Ascending aorta (tissue), 2 donors: ENCODE data around the gene ASAP2. TPM values are rescaled to one million over a fixed set of nuclear protein-coding genes. Genes with fewer than 3 reads are reported as not detected.
A peak's percentile ranks its signal among the peaks of the same experiment; 100 is the strongest.

Experiments
- DNase-seq, 2 donors: peaks; one replicate each; pipeline ENCODE4 v3.0.0-alpha.2; 2019; ENCODE audit warnings: low spot score in 2 of 2
- H3K27ac ChIP-seq, 2 donors: fragments of 200-600 bp; sonication (generic); one replicate each; pipeline ENCODE4 v1.5.1; 2016 to 2017; ENCODE audit warnings: mild to moderate bottlenecking in 1 of 2
- H3K27me3 ChIP-seq: fragments of 200-600 bp; sonication (generic); one replicate; pipeline ENCODE4 v1.5.1; 2017
- H3K36me3 ChIP-seq, 2 donors: fragments of 200-600 bp; sonication (generic); one replicate each; pipeline ENCODE4 v1.5.1; 2016
- H3K4me1 ChIP-seq, 2 donors: fragments of 200-600 bp; sonication (generic); one replicate each; pipeline ENCODE4 v1.5.1; 2016 to 2017; ENCODE audit warnings: mild to moderate bottlenecking in 1 of 2
- H3K4me3 ChIP-seq, 2 donors: fragments of 200-600 bp; sonication (generic); one replicate each; pipeline ENCODE4 v1.5.1; 2016 to 2017; ENCODE audit warnings: mild to moderate bottlenecking in 1 of 2
- H3K9me3 ChIP-seq, 2 donors: fragments of 200-600 bp; sonication (generic); one replicate each; pipeline ENCODE4 v1.5.1; 2016
- intact Hi-C: fragments of 100-400 bp; cut with DNase I; formaldehyde crosslinking; loops from one replicate; pipeline ENCODE4 v1.15.1; 2023
- total RNA-seq: library from RNA; depleted of rRNA; stranded (reverse); fragments of >200 nt; gene quantifications from one replicate; pipeline ENCODE4 v1.1.0, GENCODE V29; 2016
- TF ChIP-seq, protein P1 (sequence below), 3 experiments: fragments of 200-600 bp in 2 of 3; fragments of 450-650 bp in 1 of 3; sonication (generic) in 2 of 3; IDR thresholded peaks; one replicate each; pipeline ENCODE4 v1.5.1; 2016 to 2019; ENCODE audit warnings: antibody characterized with exemption in 3 of 3, mild to moderate bottlenecking in 1 of 3, moderate library complexity in 1 of 3

Gene ASAP2
- total RNA-seq, 1 donor from 2014 or later = 56.9 TPM

DNA sequence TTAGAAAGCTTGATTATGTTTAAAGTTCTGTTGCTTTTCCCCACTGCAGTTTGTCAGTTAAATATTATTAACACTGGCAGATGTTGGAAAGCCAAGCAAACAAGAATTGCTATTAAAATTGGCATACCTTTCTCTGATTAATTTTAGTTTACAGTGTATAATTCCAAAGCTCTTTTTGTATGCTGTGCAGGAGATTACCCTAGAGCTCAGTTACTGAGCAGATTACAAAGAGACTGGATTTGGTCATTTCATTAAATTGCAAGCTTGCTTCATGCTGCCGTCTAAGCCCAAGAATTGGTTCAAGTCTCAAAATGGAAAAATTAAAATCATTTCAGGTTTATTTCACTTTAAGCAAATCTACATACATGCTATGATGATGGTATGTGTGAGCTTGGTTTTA lies 2.3 kb downstream of the ASAP2 start:
- Histone ChIP-seq H3K36me3 (no peaks in the 10 kb centered on the region), H3K27me3 (no peaks in the 10 kb centered on the region), H3K4me3 (peak overlapping the region; percentile 79 to 80), H3K4me1 (peaks cover 17 to 44% of the 10 kb centered on the region in 2 donors), H3K27ac (peak overlapping the region; percentile 93 to 98), H3K9me3 (no peaks in the 10 kb centered on the region)
- no peak for DNase-seq
- TF ChIP-seq, protein P1, sequence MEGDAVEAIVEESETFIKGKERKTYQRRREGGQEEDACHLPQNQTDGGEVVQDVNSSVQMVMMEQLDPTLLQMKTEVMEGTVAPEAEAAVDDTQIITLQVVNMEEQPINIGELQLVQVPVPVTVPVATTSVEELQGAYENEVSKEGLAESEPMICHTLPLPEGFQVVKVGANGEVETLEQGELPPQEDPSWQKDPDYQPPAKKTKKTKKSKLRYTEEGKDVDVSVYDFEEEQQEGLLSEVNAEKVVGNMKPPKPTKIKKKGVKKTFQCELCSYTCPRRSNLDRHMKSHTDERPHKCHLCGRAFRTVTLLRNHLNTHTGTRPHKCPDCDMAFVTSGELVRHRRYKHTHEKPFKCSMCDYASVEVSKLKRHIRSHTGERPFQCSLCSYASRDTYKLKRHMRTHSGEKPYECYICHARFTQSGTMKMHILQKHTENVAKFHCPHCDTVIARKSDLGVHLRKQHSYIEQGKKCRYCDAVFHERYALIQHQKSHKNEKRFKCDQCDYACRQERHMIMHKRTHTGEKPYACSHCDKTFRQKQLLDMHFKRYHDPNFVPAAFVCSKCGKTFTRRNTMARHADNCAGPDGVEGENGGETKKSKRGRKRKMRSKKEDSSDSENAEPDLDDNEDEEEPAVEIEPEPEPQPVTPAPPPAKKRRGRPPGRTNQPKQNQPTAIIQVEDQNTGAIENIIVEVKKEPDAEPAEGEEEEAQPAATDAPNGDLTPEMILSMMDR (IDR thresholded peaks at IDR 0.05) = no peak
- intact Hi-C loops = loop anchor here (5.0 kb wide), 4 partner anchors 47 to 213 kb away; partner anchors contain the start of genes CPSF3 and ITGB1BP1

DNA sequence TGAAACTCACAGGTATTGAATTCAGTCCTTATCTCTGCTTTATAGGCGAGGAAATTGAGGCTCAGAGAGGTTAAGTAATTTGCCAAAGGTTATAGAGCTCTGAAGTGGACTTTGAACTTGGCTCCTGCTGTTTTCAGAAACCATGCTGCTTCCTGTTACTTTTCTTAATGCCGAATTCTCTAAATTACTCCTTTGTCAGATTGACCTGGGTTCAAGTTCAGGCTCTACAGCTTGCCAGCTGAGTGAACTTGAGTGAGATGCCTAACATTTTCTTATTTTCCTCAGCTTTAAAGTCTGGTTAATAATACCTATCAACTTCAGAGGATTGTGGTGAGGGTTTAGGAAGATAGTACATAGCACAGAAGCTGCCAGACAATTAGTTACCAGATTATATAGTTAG lies 3.4 kb downstream of the ASAP2 start:
- peaks cover 17 to 48% of the 10 kb centered on the region in 2 donors for H3K4me1 ChIP-seq
- no peaks in the 10 kb centered on the region for H3K27me3 ChIP-seq
- H3K4me3 ChIP-seq = peak overlapping the region; percentile 14 to 80
- DNase-seq = peak in 1 of 2 donors; percentile 7
- peak overlapping the region; percentile 93 to 98 for H3K27ac ChIP-seq
- intact Hi-C loops = no loop called here
- TF ChIP-seq, protein P1 (IDR thresholded peaks at IDR 0.05) = no peak
- H3K9me3 ChIP-seq = no peaks in the 10 kb centered on the region
- H3K36me3 ChIP-seq = no peaks in the 10 kb centered on the region

DNA sequence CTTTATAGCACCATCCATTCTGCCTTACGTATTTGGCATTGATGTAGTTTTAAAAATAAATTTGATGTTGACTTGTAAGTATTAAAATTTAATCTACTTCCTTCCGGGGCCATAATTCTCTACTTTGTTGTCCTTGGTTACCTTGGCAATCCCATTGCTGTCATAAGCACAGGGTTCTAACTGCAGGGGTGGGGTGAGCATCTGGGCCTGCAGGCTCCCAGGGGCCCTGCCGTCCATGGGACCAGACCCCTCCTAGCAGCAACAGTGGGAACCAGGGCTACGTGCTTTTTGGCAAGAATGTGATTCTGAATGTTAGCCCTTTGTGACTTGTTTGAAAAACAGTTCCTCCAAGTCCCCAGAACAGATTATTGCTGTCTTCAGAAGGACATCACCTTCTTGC lies 4.9 kb downstream of the ASAP2 start:
- peaks cover 17 to 58% of the 10 kb centered on the region in 2 donors for H3K4me1 ChIP-seq
- TF ChIP-seq, protein P1 (IDR thresholded peaks at IDR 0.05) = no peak
- DNase-seq = peak in 1 of 2 donors; percentile 75
- peak overlapping the region; percentile 93 to 98 for H3K27ac ChIP-seq
- H3K9me3 ChIP-seq = no peaks in the 10 kb centered on the region
- no peaks in the 10 kb centered on the region for H3K27me3 ChIP-seq
- no peaks in the 10 kb centered on the region for H3K36me3 ChIP-seq
- intact Hi-C loops = no loop called here
- peak overlapping the region in 1 of 2 donors; percentile 15 for H3K4me3 ChIP-seq

DNA sequence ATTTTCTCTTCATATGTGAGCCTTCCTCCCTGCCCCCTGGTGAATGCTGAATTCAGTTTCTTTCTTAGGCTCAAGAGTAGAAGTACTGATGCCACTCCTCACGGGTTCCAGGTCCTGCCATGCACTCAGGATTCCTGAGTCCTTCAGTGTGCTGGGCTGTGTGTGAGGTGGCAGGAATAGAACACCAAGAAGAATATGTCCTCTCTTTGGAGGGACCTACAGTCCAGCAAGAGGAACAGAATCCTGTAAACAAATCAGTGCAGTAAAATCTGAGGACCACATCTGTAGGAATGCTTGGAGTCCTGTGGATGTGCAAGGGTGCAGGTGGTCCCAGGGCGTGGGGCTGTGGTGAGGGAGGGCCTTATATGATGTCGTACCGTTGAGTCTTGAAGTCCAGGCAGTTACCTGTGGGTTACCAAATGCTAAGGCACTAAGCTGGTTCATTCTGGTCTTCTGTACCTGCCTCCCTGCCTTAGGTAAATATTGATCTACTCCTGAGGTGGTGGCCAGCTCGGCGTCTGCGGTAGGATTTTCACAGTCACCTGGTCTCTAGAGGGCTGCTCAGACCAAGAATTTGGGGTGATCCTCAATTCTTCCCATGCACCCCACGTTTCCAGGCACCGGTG lies 5.5 kb downstream of the ASAP2 start:
- H3K4me1 ChIP-seq = peaks cover 17 to 60% of the 10 kb centered on the region in 2 donors

DNA sequence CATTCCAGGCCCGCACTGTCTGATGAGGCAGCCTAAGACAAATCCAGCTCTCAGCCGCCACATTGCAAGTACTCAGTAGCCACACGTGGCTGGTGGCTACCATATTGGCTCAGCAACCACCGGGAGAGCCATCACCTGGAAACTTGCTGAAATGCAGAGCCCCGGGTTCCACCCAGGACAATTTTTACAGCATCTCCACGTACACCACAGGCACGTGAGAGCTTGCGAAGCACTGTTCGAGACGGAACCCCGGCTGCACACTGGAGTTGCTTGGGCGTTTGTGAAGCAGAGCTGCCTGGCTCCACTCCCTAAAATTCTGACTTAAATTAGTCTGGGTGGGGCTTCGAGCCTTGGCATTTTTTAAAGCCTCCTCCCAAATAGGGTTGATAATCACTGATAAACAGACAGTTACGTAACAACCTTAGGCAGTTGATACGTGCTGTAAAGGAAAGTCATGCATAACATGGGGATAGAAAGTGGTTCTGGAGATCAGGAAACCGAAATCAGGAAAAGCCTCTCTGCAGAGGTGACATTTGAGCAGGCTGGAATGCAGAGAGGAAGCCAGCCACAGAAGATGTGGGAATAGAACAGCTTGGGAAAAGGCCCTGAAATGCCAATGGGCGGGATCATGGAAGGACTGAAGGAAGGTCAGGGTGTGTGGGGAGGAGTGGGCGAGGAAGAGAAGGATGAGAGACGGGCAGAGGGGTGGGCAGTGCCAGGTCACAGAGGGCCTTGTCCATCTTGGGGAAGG lies 6.2 kb downstream of the ASAP2 start:
- Histone ChIP-seq H3K4me1 (peaks cover 17 to 66% of the 10 kb centered on the region in 2 donors), H3K27ac (peak overlapping the region; percentile 93 to 98), H3K27me3 (no peaks in the 10 kb centered on the region), H3K4me3 (peak overlapping the region; percentile 24 to 27), H3K36me3 (no peaks in the 10 kb centered on the region), H3K9me3 (no peaks in the 10 kb centered on the region)
- DNase-seq = no peak
- intact Hi-C loops = no loop called here
- TF ChIP-seq, protein P1 (IDR thresholded peaks at IDR 0.05) = no peak

More for the DNA sequence above, 5.5 kb downstream of the ASAP2 start:
- TF ChIP-seq, protein P1 (IDR thresholded peaks at IDR 0.05) = no peak
- intact Hi-C loops = no loop called here
- H3K36me3 ChIP-seq = no peaks in the 10 kb centered on the region
- H3K4me3 ChIP-seq = peak overlapping the region in 1 of 2 donors; percentile 27
- H3K9me3 ChIP-seq = no peaks in the 10 kb centered on the region
- H3K27me3 ChIP-seq = no peaks in the 10 kb centered on the region
- H3K27ac ChIP-seq = peak overlapping the region; percentile 93 to 98
- peak in 1 of 2 donors; percentile 58 for DNase-seq
